ENCODE results near the gene GOT2. TPM values are rescaled to one million over a fixed set of nuclear protein-coding genes. Genes with fewer than 3 reads are reported as not detected.
"Not testable (repeated sequence)": the region's sequence is repeated elsewhere in the genome, so short reads cannot be mapped to it uniquely, and the experiment has no call there.

GOT2 gene
- total RNA-seq, 1 donor from 2014 or later = 106 TPM

- no peak overlapping the region for H3K4me2 ChIP-seq (ENCODE audit: low read length)
- Mint-ChIP-seq H3K27me3 (ENCODE audit: low read depth, unreplicated experiment) (no peaks in the 10 kb centered on the region), H3K27ac (ENCODE audit: unreplicated experiment) (no peak overlapping the region), H3K9me3 (ENCODE audit: unreplicated experiment) (peaks cover 7% of the 10 kb centered on the region), H3K4me3 (ENCODE audit: unreplicated experiment) (no peak overlapping the region), H3K36me3 (ENCODE audit: low read depth, unreplicated experiment) (no peaks in the 10 kb centered on the region), H3K4me1 (ENCODE audit: low read depth, unreplicated experiment) (no peaks in the 10 kb centered on the region)
- H3K4me3 ChIP-seq (ENCODE audit: insufficient read depth, low read depth, low read length) = no peak overlapping the region
- H3K9me3 ChIP-seq (ENCODE audit: insufficient read depth, low read depth, low read length) = no peaks in the 10 kb centered on the region
- H3K36me3 ChIP-seq (ENCODE audit: insufficient read depth, low read length) = no peaks in the 10 kb centered on the region
- no peaks in the 10 kb centered on the region for H4K20me1 ChIP-seq (ENCODE audit: insufficient read depth, low read length)
- TF ChIP-seq EZH2 (IDR thresholded peaks at IDR 0.05; ENCODE audit: insufficient read depth, low read length) (no peak), CTCF (IDR thresholded peaks at IDR 0.05; ENCODE audit: insufficient read depth, low read depth, low read length) (no peak)
- H3K27ac ChIP-seq (ENCODE audit: low read depth, low read length) = no peak overlapping the region
- no peaks in the 10 kb centered on the region for H3K27me3 ChIP-seq (ENCODE audit: insufficient read depth, low read length)
- no peaks in the 10 kb centered on the region for H3K4me1 ChIP-seq (ENCODE audit: insufficient read depth, low read length)
- H3K9ac ChIP-seq (ENCODE audit: low read length) = no peak overlapping the region
- FAIRE-seq (no peak), DNase-seq (ENCODE audit: low read depth) (no peak)
- no peak overlapping the region for H2AFZ ChIP-seq (ENCODE audit: low read depth, low read length)
- no peaks in the 10 kb centered on the region for H3K79me2 ChIP-seq (ENCODE audit: insufficient read depth, low read length)
Observed at GRCh38 chr16:58699151-58699550, 35.0 kb downstream of the GOT2 start.

- no peak for TF ChIP-seq EZH2 (IDR thresholded peaks at IDR 0.05; ENCODE audit: insufficient read depth, low read length)
- TF ChIP-seq CTCF (IDR thresholded peaks at IDR 0.05; ENCODE audit: insufficient read depth, low read depth, low read length) = no peak
- Mint-ChIP-seq H3K27ac (ENCODE audit: unreplicated experiment) (no peak overlapping the region), H3K36me3 (ENCODE audit: low read depth, unreplicated experiment) (no peaks in the 10 kb centered on the region), H3K4me3 (ENCODE audit: unreplicated experiment) (no peak overlapping the region), H3K9me3 (ENCODE audit: unreplicated experiment) (peaks cover 16% of the 10 kb centered on the region), H3K4me1 (ENCODE audit: low read depth, unreplicated experiment) (no peaks in the 10 kb centered on the region), H3K27me3 (ENCODE audit: low read depth, unreplicated experiment) (no peaks in the 10 kb centered on the region)
- no peak for DNase-seq (ENCODE audit: low read depth)
- Histone ChIP-seq H3K4me3 (ENCODE audit: insufficient read depth, low read depth, low read length) (no peak overlapping the region), H3K27ac (ENCODE audit: low read depth, low read length) (no peak overlapping the region), H3K9ac (ENCODE audit: low read length) (no peak overlapping the region), H3K9me3 (ENCODE audit: insufficient read depth, low read depth, low read length) (no peaks in the 10 kb centered on the region), H3K4me2 (ENCODE audit: low read length) (no peak overlapping the region), H3K79me2 (ENCODE audit: insufficient read depth, low read length) (no peaks in the 10 kb centered on the region), H3K27me3 (ENCODE audit: insufficient read depth, low read length) (no peaks in the 10 kb centered on the region), H2AFZ (ENCODE audit: low read depth, low read length) (no peak overlapping the region), H4K20me1 (ENCODE audit: insufficient read depth, low read length) (no peaks in the 10 kb centered on the region), H3K36me3 (ENCODE audit: insufficient read depth, low read length) (no peaks in the 10 kb centered on the region), H3K4me1 (ENCODE audit: insufficient read depth, low read length) (no peaks in the 10 kb centered on the region)
- no peak for FAIRE-seq
Observed at GRCh38 chr16:58695368-58695767, 38.7 kb downstream of the GOT2 start.

- no peaks in the 10 kb centered on the region for H3K79me2 ChIP-seq (ENCODE audit: insufficient read depth, low read length)
- no peak for TF ChIP-seq EZH2 (IDR thresholded peaks at IDR 0.05; ENCODE audit: insufficient read depth, low read length)
- TF ChIP-seq CTCF (IDR thresholded peaks at IDR 0.05; ENCODE audit: insufficient read depth, low read depth, low read length) = no peak
- no peaks in the 10 kb centered on the region for H3K36me3 ChIP-seq (ENCODE audit: insufficient read depth, low read length)
- no peak overlapping the region for H3K4me3 ChIP-seq (ENCODE audit: insufficient read depth, low read depth, low read length)
- DNase-seq (ENCODE audit: low read depth) = no peak
- no peaks in the 10 kb centered on the region for H4K20me1 ChIP-seq (ENCODE audit: insufficient read depth, low read length)
- H3K27ac ChIP-seq (ENCODE audit: low read depth, low read length) = no peak overlapping the region
- H3K27me3 Mint-ChIP-seq (ENCODE audit: low read depth, unreplicated experiment) = peaks cover 11% of the 10 kb centered on the region
- H3K9me3 Mint-ChIP-seq (ENCODE audit: unreplicated experiment) = peaks cover 20% of the 10 kb centered on the region
- no peak for FAIRE-seq
- H3K36me3 Mint-ChIP-seq (ENCODE audit: low read depth, unreplicated experiment) = no peaks in the 10 kb centered on the region
- no peaks in the 10 kb centered on the region for H3K9me3 ChIP-seq (ENCODE audit: insufficient read depth, low read depth, low read length)
- H3K4me2 ChIP-seq (ENCODE audit: low read length) = no peak overlapping the region
- H3K4me1 Mint-ChIP-seq (ENCODE audit: low read depth, unreplicated experiment) = no peaks in the 10 kb centered on the region
- H3K27ac Mint-ChIP-seq (ENCODE audit: unreplicated experiment) = no peak overlapping the region
- no peak overlapping the region for H3K4me3 Mint-ChIP-seq (ENCODE audit: unreplicated experiment)
- no peaks in the 10 kb centered on the region for H3K4me1 ChIP-seq (ENCODE audit: insufficient read depth, low read length)
- H2AFZ ChIP-seq (ENCODE audit: low read depth, low read length) = no peak overlapping the region
- peaks cover 4% of the 10 kb centered on the region for H3K27me3 ChIP-seq (ENCODE audit: insufficient read depth, low read length)
- no peak overlapping the region for H3K9ac ChIP-seq (ENCODE audit: low read length)
Observed at GRCh38 chr16:58692450-58692849, 41.7 kb downstream of the GOT2 start.

GRCh38 chr16:58686985-58687706, 47.0 kb downstream of the GOT2 start:
- H3K79me2 ChIP-seq (ENCODE audit: insufficient read depth, low read length) = peaks cover 18% of the 10 kb centered on the region
- H3K9me3 Mint-ChIP-seq (ENCODE audit: unreplicated experiment); H3K36me3 Mint-ChIP-seq (ENCODE audit: low read depth, unreplicated experiment); FAIRE-seq; H4K20me1 ChIP-seq (ENCODE audit: insufficient read depth, low read length); H2AFZ ChIP-seq (ENCODE audit: low read depth, low read length); H3K4me1 Mint-ChIP-seq (ENCODE audit: low read depth, unreplicated experiment); H3K9me3 ChIP-seq (ENCODE audit: insufficient read depth, low read depth, low read length); H3K27me3 ChIP-seq (ENCODE audit: insufficient read depth, low read length); H3K4me2 ChIP-seq (ENCODE audit: low read length); H3K27ac ChIP-seq (ENCODE audit: low read depth, low read length); H3K9ac ChIP-seq (ENCODE audit: low read length); H3K36me3 ChIP-seq (ENCODE audit: insufficient read depth, low read length); H3K4me3 Mint-ChIP-seq (ENCODE audit: unreplicated experiment); H3K4me3 ChIP-seq (ENCODE audit: insufficient read depth, low read depth, low read length); H3K27ac Mint-ChIP-seq (ENCODE audit: unreplicated experiment): not testable (repeated sequence)
- peaks cover 12% of the 10 kb centered on the region for H3K4me1 ChIP-seq (ENCODE audit: insufficient read depth, low read length)
- peaks cover 11% of the 10 kb centered on the region for H3K27me3 Mint-ChIP-seq (ENCODE audit: low read depth, unreplicated experiment)
- peak; percentile 27 for DNase-seq (ENCODE audit: low read depth)
